ENCODE data around the gene TMEM174.
A peak's percentile ranks its signal among the peaks of the same experiment; 100 is the strongest.

TMEM174 gene

GRCh38 chr5:73157414-73158303 is 15.3 kb upstream of the TMEM174 start:
- H2BK120ac ChIP-seq (ENCODE audit: low read depth, low read length): no peak overlapping the region
- no peak overlapping the region for H2AFZ ChIP-seq (ENCODE audit: low read depth, low read length)
- peaks cover 0 to 22% of the 10 kb centered on the region in 2 experiments for H3K27me3 ChIP-seq (ENCODE audit: control insufficient read depth in 1 of 2, insufficient read depth in 1 of 2, low read length in 2 of 2)
- H3K14ac ChIP-seq (ENCODE audit: low read length in 2 of 2): no peak overlapping the region
- no peak overlapping the region for H3K4me2 ChIP-seq (ENCODE audit: low read length, poor library complexity, severe bottlenecking)
- H4K91ac ChIP-seq (ENCODE audit: low read length): no peak overlapping the region
- no peak overlapping the region for H3K23ac ChIP-seq (ENCODE audit: low read length in 2 of 2)
- H2BK12ac ChIP-seq (ENCODE audit: low read length in 2 of 2): no peak overlapping the region
- H3K9ac ChIP-seq (ENCODE audit: low read length): no peak overlapping the region
- no peaks in the 10 kb centered on the region for H3K9me3 ChIP-seq (ENCODE audit: control insufficient read depth, low read length)
- no peaks in the 10 kb centered on the region for H3K79me1 ChIP-seq (replicated peaks; ENCODE audit: low read length, poor library complexity, severe bottlenecking)
- no peak overlapping the region for H4K8ac ChIP-seq (ENCODE audit: low read length)
- no peak for DNase-seq
- no peak overlapping the region for H3K18ac ChIP-seq (ENCODE audit: low read depth in 1 of 2, low read length in 2 of 2)
- peak overlapping the region; percentile 87 for H3K27ac ChIP-seq (ENCODE audit: low read length, poor library complexity, severe bottlenecking)
- H2BK15ac ChIP-seq (ENCODE audit: low read depth, poor library complexity, severe bottlenecking): no peak overlapping the region
- WGBS: 77% methylated on average over 4 of the region's 6 CpGs
- H2AK5ac ChIP-seq (ENCODE audit: low read length, severe bottlenecking): peak overlapping the region; percentile 79
- H3K36me3 ChIP-seq (ENCODE audit: control insufficient read depth in 1 of 2, insufficient read depth in 2 of 2, low read depth in 1 of 2, low read length in 2 of 2): no peaks in the 10 kb centered on the region
- H3K4ac ChIP-seq (ENCODE audit: low read depth in 1 of 2, low read length in 2 of 2): no peak overlapping the region
- peaks cover 26% of the 10 kb centered on the region for H3K4me1 ChIP-seq (ENCODE audit: control insufficient read depth, insufficient read depth, low read depth, low read length)
- H2BK5ac ChIP-seq (ENCODE audit: low read depth, low read length, poor library complexity, severe bottlenecking): peak overlapping the region; percentile 40
- no peak overlapping the region for H3K4me3 ChIP-seq (ENCODE audit: insufficient read depth in 1 of 2, low read depth in 1 of 2, low read length in 2 of 2)

DNA sequence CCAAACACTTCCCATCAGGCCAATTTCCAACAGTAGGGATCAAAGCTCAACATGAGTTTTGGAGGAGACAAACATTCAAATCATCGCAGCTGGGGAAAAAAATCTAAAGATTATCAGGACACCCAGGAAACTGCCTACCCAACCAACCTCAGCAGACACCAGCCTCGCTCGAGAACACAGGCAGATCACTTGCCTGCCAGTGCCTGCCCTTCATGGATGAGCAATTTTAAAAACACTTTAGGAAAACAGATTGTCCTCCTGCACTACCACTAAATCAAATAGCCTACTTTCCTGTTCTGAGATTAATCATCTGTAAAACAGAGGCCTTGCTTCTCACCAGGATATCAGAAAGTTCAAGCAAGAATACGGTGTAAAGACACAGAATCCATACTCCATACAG is 14.7 kb upstream of the TMEM174 start:
- no peak overlapping the region for H3K14ac ChIP-seq (ENCODE audit: low read length in 2 of 2)
- no peak overlapping the region for H4K91ac ChIP-seq (ENCODE audit: low read length)
- DNase-seq: no peak
- no peak overlapping the region for H3K18ac ChIP-seq (ENCODE audit: low read depth in 1 of 2, low read length in 2 of 2)
- no peaks in the 10 kb centered on the region for H3K79me1 ChIP-seq (replicated peaks; ENCODE audit: low read length, poor library complexity, severe bottlenecking)
- H3K23ac ChIP-seq (ENCODE audit: low read length in 2 of 2): no peak overlapping the region
- no peak overlapping the region for H4K8ac ChIP-seq (ENCODE audit: low read length)
- no peak overlapping the region for H2BK120ac ChIP-seq (ENCODE audit: low read depth, low read length)
- no peak overlapping the region for H3K9ac ChIP-seq (ENCODE audit: low read length)
- WGBS: 92% methylated on average over 4 of the region's 4 CpGs
- peaks cover 0 to 22% of the 10 kb centered on the region in 2 experiments for H3K27me3 ChIP-seq (ENCODE audit: control insufficient read depth in 1 of 2, insufficient read depth in 1 of 2, low read length in 2 of 2)
- no peak overlapping the region for H2BK15ac ChIP-seq (ENCODE audit: low read depth, poor library complexity, severe bottlenecking)
- no peak overlapping the region for H3K4me2 ChIP-seq (ENCODE audit: low read length, poor library complexity, severe bottlenecking)
- peak overlapping the region; percentile 57 for H2AK5ac ChIP-seq (ENCODE audit: low read length, severe bottlenecking)
- H2AFZ ChIP-seq (ENCODE audit: low read depth, low read length): no peak overlapping the region
- no peak overlapping the region for H3K4me3 ChIP-seq (ENCODE audit: insufficient read depth in 1 of 2, low read depth in 1 of 2, low read length in 2 of 2)
- H3K4ac ChIP-seq (ENCODE audit: low read depth in 1 of 2, low read length in 2 of 2): no peak overlapping the region
- no peaks in the 10 kb centered on the region for H3K36me3 ChIP-seq (ENCODE audit: control insufficient read depth in 1 of 2, insufficient read depth in 2 of 2, low read depth in 1 of 2, low read length in 2 of 2)
- no peak overlapping the region for H2BK12ac ChIP-seq (ENCODE audit: low read length in 2 of 2)
- no peaks in the 10 kb centered on the region for H3K9me3 ChIP-seq (ENCODE audit: control insufficient read depth, low read length)
- H3K4me1 ChIP-seq (ENCODE audit: control insufficient read depth, insufficient read depth, low read depth, low read length): peaks cover 25% of the 10 kb centered on the region
- H2BK5ac ChIP-seq (ENCODE audit: low read depth, low read length, poor library complexity, severe bottlenecking): peak overlapping the region; percentile 40
- peak overlapping the region; percentile 87 for H3K27ac ChIP-seq (ENCODE audit: low read length, poor library complexity, severe bottlenecking)

DNA sequence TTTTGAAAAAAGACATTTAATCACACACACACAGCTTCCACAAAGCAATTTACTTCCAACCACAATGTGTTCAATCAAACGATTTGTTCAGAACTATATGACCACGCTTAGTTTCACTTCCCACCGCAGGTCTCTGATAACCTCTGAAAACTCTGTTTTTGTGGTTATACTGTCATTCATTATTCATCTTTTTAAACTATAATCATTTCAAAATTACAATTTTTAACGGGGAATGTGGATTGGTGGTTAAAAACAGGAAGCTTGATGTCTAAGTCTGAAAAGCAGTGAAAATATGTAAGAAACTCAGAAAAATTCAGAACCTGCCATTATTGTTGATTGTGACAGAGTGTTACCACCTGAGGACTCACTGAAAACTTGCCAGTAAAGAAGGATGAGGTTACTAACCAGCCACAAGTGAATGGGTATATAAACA is 12.7 kb upstream of the TMEM174 start:
- no peak overlapping the region for H3K14ac ChIP-seq (ENCODE audit: low read length in 2 of 2)
- no peak overlapping the region for H3K9ac ChIP-seq (ENCODE audit: low read length)
- 91% methylated on average over 3 of the region's 4 CpGs for WGBS
- no peak overlapping the region for H2BK5ac ChIP-seq (ENCODE audit: low read depth, low read length, poor library complexity, severe bottlenecking)
- no peak overlapping the region for H3K4ac ChIP-seq (ENCODE audit: low read depth in 1 of 2, low read length in 2 of 2)
- H3K27me3 ChIP-seq (ENCODE audit: control insufficient read depth in 1 of 2, insufficient read depth in 1 of 2, low read length in 2 of 2): peaks cover 0 to 34% of the 10 kb centered on the region in 2 experiments
- H3K27ac ChIP-seq (ENCODE audit: low read length, poor library complexity, severe bottlenecking): no peak overlapping the region
- H3K79me1 ChIP-seq (replicated peaks; ENCODE audit: low read length, poor library complexity, severe bottlenecking): no peaks in the 10 kb centered on the region
- no peak overlapping the region for H2AFZ ChIP-seq (ENCODE audit: low read depth, low read length)
- H3K4me2 ChIP-seq (ENCODE audit: low read length, poor library complexity, severe bottlenecking): no peak overlapping the region
- no peak overlapping the region for H2BK15ac ChIP-seq (ENCODE audit: low read depth, poor library complexity, severe bottlenecking)
- no peak overlapping the region for H2BK12ac ChIP-seq (ENCODE audit: low read length in 2 of 2)
- H2BK120ac ChIP-seq (ENCODE audit: low read depth, low read length): no peak overlapping the region
- H4K8ac ChIP-seq (ENCODE audit: low read length): no peak overlapping the region
- no peak overlapping the region for H3K18ac ChIP-seq (ENCODE audit: low read depth in 1 of 2, low read length in 2 of 2)
- H3K23ac ChIP-seq (ENCODE audit: low read length in 2 of 2): no peak overlapping the region
- H3K4me3 ChIP-seq (ENCODE audit: insufficient read depth in 1 of 2, low read depth in 1 of 2, low read length in 2 of 2): no peak overlapping the region
- peaks cover 19% of the 10 kb centered on the region for H3K4me1 ChIP-seq (ENCODE audit: control insufficient read depth, insufficient read depth, low read depth, low read length)
- H3K9me3 ChIP-seq (ENCODE audit: control insufficient read depth, low read length): no peaks in the 10 kb centered on the region
- no peak for DNase-seq
- no peaks in the 10 kb centered on the region for H3K36me3 ChIP-seq (ENCODE audit: control insufficient read depth in 1 of 2, insufficient read depth in 2 of 2, low read depth in 1 of 2, low read length in 2 of 2)
- H4K91ac ChIP-seq (ENCODE audit: low read length): no peak overlapping the region
- H2AK5ac ChIP-seq (ENCODE audit: low read length, severe bottlenecking): no peak overlapping the region

DNA sequence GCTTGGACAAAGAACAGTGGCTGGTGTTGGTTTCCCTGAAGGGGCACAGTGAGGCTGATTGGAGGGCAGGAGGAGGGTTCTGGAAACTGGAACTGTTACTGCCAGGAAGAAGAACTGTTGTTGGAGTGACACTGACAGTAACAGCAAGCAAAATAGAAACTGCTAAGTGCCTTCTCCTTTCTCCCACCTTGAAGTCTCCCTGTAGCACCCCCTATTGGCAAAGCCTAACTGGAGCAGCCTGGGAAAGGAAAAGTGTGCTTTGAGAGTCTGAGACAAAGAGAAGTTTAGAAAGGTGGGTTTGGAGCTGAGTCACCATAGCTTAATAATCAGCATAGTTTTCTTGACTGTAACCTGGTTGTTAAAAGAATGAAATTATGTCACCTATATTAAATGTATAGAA is 2.5 kb upstream of the TMEM174 start:
- no peak overlapping the region for H3K4me2 ChIP-seq (ENCODE audit: low read length, poor library complexity, severe bottlenecking)
- H3K9me3 ChIP-seq (ENCODE audit: control insufficient read depth, low read length): no peaks in the 10 kb centered on the region
- no peak overlapping the region for H3K9ac ChIP-seq (ENCODE audit: low read length)
- no peak overlapping the region for H2AFZ ChIP-seq (ENCODE audit: low read depth, low read length)
- peaks cover 5% of the 10 kb centered on the region for H3K4me1 ChIP-seq (ENCODE audit: control insufficient read depth, insufficient read depth, low read depth, low read length)
- H3K79me1 ChIP-seq (replicated peaks; ENCODE audit: low read length, poor library complexity, severe bottlenecking): no peaks in the 10 kb centered on the region
- no peak overlapping the region for H3K27ac ChIP-seq (ENCODE audit: low read length, poor library complexity, severe bottlenecking)
- no peak overlapping the region for H3K23ac ChIP-seq (ENCODE audit: low read length in 2 of 2)
- H4K91ac ChIP-seq (ENCODE audit: low read length): no peak overlapping the region
- H4K8ac ChIP-seq (ENCODE audit: low read length): no peak overlapping the region
- no peak overlapping the region for H3K14ac ChIP-seq (ENCODE audit: low read length in 2 of 2)
- H2AK5ac ChIP-seq (ENCODE audit: low read length, severe bottlenecking): peak overlapping the region; percentile 50
- H3K36me3 ChIP-seq (ENCODE audit: control insufficient read depth in 1 of 2, insufficient read depth in 2 of 2, low read depth in 1 of 2, low read length in 2 of 2): no peaks in the 10 kb centered on the region
- no peak overlapping the region for H2BK15ac ChIP-seq (ENCODE audit: low read depth, poor library complexity, severe bottlenecking)
- DNase-seq: peak; percentile 34
- H3K4me3 ChIP-seq (ENCODE audit: insufficient read depth in 1 of 2, low read depth in 1 of 2, low read length in 2 of 2): no peak overlapping the region
- H2BK120ac ChIP-seq (ENCODE audit: low read depth, low read length): no peak overlapping the region
- no peak overlapping the region for H3K18ac ChIP-seq (ENCODE audit: low read depth in 1 of 2, low read length in 2 of 2)
- H3K4ac ChIP-seq (ENCODE audit: low read depth in 1 of 2, low read length in 2 of 2): no peak overlapping the region
- no peak overlapping the region for H2BK12ac ChIP-seq (ENCODE audit: low read length in 2 of 2)
- H2BK5ac ChIP-seq (ENCODE audit: low read depth, low read length, poor library complexity, severe bottlenecking): no peak overlapping the region
- H3K27me3 ChIP-seq (ENCODE audit: control insufficient read depth in 1 of 2, insufficient read depth in 1 of 2, low read length in 2 of 2): peaks cover 0 to 68% of the 10 kb centered on the region in 2 experiments
